Measurements from ENCODE around the gene NHLRC2.

DNA sequence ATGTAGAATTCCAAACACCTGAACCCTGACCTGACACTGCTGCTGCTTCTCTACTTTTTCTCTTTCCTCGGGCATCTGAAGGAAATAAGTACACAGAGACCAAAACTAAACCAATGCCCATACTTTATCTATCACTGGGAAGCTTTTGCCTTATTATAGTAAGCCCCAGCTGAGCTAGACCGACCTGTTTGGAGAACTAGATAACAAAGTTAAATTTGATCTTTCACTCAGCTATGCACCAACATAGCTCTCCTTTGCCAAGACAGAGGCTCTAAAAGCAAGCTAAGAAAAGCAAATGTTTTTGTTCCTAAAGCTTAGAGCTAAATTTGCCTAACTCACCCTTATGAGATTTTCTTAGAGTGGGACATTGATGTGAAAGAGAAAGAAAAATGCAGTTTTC is 39.1 kb downstream of the NHLRC2 start:
- TF ChIP-seq RAD21 (CRISPR knock-in tag; IDR thresholded peaks at IDR 0.05), result no peak
- no peak for TF ChIP-seq EZH2 (conservative IDR thresholded peaks at IDR 0.05; ENCODE audit: low read depth, low read length)
- TF ChIP-seq MTF1 (CRISPR knock-in tag; IDR thresholded peaks at IDR 0.05), result no peak
- TF ChIP-seq SRF (IDR thresholded peaks at IDR 0.05; ENCODE audit: low read depth, low read length), result no peak
- no peak for TF ChIP-seq HOXA7 (CRISPR knock-in tag; IDR thresholded peaks at IDR 0.05)
- TF ChIP-seq ZNF567 (CRISPR knock-in tag; IDR thresholded peaks at IDR 0.05; ENCODE audit: borderline replicate concordance), result no peak
- no peak for TF ChIP-seq KAT7 (CRISPR knock-in tag; IDR thresholded peaks at IDR 0.05; ENCODE audit: borderline replicate concordance)
- TF ChIP-seq, protein P1, sequence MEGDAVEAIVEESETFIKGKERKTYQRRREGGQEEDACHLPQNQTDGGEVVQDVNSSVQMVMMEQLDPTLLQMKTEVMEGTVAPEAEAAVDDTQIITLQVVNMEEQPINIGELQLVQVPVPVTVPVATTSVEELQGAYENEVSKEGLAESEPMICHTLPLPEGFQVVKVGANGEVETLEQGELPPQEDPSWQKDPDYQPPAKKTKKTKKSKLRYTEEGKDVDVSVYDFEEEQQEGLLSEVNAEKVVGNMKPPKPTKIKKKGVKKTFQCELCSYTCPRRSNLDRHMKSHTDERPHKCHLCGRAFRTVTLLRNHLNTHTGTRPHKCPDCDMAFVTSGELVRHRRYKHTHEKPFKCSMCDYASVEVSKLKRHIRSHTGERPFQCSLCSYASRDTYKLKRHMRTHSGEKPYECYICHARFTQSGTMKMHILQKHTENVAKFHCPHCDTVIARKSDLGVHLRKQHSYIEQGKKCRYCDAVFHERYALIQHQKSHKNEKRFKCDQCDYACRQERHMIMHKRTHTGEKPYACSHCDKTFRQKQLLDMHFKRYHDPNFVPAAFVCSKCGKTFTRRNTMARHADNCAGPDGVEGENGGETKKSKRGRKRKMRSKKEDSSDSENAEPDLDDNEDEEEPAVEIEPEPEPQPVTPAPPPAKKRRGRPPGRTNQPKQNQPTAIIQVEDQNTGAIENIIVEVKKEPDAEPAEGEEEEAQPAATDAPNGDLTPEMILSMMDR (CRISPR knock-in tag; IDR thresholded peaks at IDR 0.05), result no peak
- TF ChIP-seq HNF4A (CRISPR knock-in tag; IDR thresholded peaks at IDR 0.05), result no peak
- no peak for TF ChIP-seq TAF1 (CRISPR knock-in tag; IDR thresholded peaks at IDR 0.05)
- TF ChIP-seq ZNF230 (CRISPR knock-in tag; IDR thresholded peaks at IDR 0.05), result no peak
- TF ChIP-seq ZFY (CRISPR knock-in tag; IDR thresholded peaks at IDR 0.05), result no peak
